ENCODE results near the gene MEI1. TPM values are rescaled to one million over a fixed set of nuclear protein-coding genes. Genes with fewer than 3 reads are reported as not detected.

MEI1 gene
- total and polyA plus RNA-seq, 9 of the 15 experiments (the other 6 are each of a cell fraction or from before 2014, with no cell fraction given), result 0.08 to 0.68 (median 0.18) TPM; not detected in 2

DNA sequence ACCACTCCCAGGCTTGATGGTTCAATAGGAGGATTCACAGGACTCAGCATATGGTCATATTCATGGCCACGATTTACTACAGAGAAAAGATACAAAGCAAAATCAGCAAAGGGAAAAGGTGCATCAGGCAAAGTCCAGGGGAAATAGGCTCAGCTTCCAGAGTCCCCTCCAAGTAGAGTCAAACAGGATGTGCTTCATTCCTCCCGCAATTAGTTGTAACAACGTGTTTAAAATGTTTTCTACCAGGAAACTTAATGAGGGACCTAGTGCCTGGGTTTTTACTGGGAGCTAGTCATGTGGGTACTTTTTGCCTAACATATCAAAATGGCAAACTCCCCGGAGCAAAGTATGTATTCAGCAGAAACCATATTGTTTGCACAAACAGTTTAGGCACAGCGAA lies 118.7 kb downstream of the MEI1 start (continued):
- TF ChIP-seq, protein P1, sequence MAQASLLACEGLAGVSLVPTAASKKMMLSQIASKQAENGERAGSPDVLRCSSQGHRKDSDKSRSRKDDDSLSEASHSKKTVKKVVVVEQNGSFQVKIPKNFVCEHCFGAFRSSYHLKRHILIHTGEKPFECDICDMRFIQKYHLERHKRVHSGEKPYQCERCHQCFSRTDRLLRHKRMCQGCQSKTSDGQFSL (CRISPR knock-in tag; IDR thresholded peaks at IDR 0.05), result no peak
- TF ChIP-seq, protein P1 (tag; IDR thresholded peaks at IDR 0.05), result no peak

DNA sequence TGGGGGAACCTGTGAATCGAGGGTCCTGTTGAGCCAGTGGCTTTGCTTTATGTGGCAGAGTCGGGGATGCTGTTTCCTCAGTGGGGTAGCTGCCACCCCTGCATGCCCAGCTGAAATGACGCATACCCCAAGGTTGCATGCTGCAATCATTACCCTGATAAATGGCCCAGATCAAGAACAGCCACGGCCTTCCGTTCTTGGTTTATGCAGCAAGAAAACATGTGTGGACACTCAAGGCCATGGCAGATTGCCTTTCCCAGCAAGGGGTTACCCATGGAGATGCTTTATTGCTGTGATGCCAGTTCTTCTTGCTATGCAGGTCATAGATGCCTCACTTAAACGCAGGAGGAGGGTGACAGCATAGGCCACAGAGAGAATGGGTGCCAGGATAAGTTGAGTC lies 119.3 kb downstream of the MEI1 start:
- CTCF ChIA-PET (ENCODE audit: low intra/inter-chr PET ratio), result no interaction called here
- H2AFZ ChIP-seq (ENCODE audit: low read depth, low read length), result no peak overlapping the region
- H3K79me2 ChIP-seq (ENCODE audit: control insufficient read depth, insufficient read depth, low read length), result no peaks in the 10 kb centered on the region
- H3K4me2 ChIP-seq (ENCODE audit: insufficient read depth, low read length), result no peak overlapping the region
- no peaks in the 10 kb centered on the region for H3K27me3 ChIP-seq (ENCODE audit: control insufficient read depth in 2 of 2, insufficient read depth in 2 of 2, low read length in 2 of 2)
- H3K9me3 ChIP-seq (replicated peaks; ENCODE audit: control insufficient read depth, insufficient read depth, low read depth, low read length), result no peaks in the 10 kb centered on the region
- in situ Hi-C loops (cut with MboI), result no loop called here
- 85% methylated on average over 5 of the region's 6 CpGs for WGBS (ENCODE audit: insufficient coverage, low coverage, missing lambda C conversion rate)
- ATAC-seq (no peak), FAIRE-seq (no peak), DNase-seq (ENCODE audit: extremely low read depth in 1 of 4, low spot score in 3 of 4) (no peak)
- H4K20me1 ChIP-seq (replicated peaks; ENCODE audit: control insufficient read depth, insufficient read depth, low read length), result no peaks in the 10 kb centered on the region
- no TSS peak for BruUV-seq (replicated peaks)
- peaks cover 0 to 10% of the 10 kb centered on the region in 2 experiments; a peak in 3 of 5 replicates for H3K4me1 ChIP-seq (replicated peaks in 1 of 2; ENCODE audit: control insufficient read depth in 2 of 2, insufficient read depth in 2 of 2, low read length in 2 of 2)
- H3K27ac ChIP-seq (ENCODE audit: extremely low read depth, low read depth, low read length), result no peak overlapping the region
- H3K9me1 ChIP-seq (ENCODE audit: control insufficient read depth, insufficient read depth, low read length), result no peaks in the 10 kb centered on the region
- TF ChIP-seq NFRKB (IDR thresholded peaks at IDR 0.05; ENCODE audit: low read depth) (no peak), NELFE (IDR thresholded peaks at IDR 0.05; ENCODE audit: insufficient read depth, insufficient read length) (no peak), ZSCAN32 (CRISPR knock-in tag; IDR thresholded peaks at IDR 0.05) (no peak), ATF7 (IDR thresholded peaks at IDR 0.05) (no peak), PML (IDR thresholded peaks at IDR 0.05; ENCODE audit: low read length) (no peak), ZNF778 (CRISPR knock-in tag; IDR thresholded peaks at IDR 0.05) (no peak), GABPB2 (CRISPR knock-in tag; conservative IDR thresholded peaks at IDR 0.05) (no peak)
- no peak overlapping the region for H3K9ac ChIP-seq (ENCODE audit: insufficient read depth in 1 of 2, low read depth in 2 of 2, low read length in 2 of 2)
- no peak overlapping the region for H3K4me3 ChIP-seq
- POLR2A ChIA-PET, result interaction anchor here (0.6 kb wide), 1 partner anchor 330 kb away, joined by 3 read pairs; no protein-coding TSS in a partner anchor
- peaks cover 43% of the 10 kb centered on the region; the same call in 2 of the 3 replicates for H3K36me3 ChIP-seq (ENCODE audit: control insufficient read depth, insufficient read depth, low read length)
- intact Hi-C loops (cut with micrococcal nuclease), result no loop called here

All from K562 (cell line).